ENCODE results near the gene TTYH3.
"Not testable (repeated sequence)": the region's sequence is repeated elsewhere in the genome, so short reads cannot be mapped to it uniquely, and the experiment has no call there.

Gene TTYH3

GRCh38 chr7:2689951-2690705, 58.3 kb downstream of the TTYH3 start:
- no peak for DNase-seq

DNA sequence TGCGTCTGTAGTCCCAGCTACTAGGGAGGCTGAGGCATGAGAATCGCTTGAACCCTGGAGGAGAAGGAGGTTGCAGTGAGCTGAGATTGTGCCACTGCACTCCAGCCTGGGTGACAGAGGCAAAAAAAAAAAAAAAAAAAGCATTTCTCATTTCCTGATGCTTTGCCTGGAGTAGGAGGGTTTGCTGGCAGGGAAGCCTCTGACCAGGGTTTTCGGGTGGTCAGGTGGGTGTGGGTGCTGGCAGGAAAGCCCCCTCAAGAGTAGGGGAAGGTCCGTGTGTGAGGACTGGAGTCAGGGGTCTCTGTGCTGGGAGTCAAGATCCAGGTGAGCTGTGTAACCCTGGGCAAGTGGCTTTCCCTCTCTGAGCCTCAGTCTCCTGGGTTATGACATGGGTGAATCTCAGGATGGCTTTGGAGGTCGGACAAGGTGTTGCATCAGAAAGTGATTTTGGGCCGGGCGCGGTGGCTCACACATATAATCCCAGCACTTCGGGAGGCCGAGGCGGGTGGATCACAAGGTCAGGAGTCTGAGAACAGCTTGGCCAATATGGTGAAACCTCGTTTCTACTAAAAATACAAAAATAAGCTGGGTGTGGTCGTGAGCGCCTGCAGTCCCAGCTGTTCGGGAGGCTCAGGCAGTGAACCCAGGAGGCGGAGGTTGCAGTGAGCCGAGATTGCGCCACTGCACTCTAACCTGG, 59.4 kb downstream of the TTYH3 start:
- no peak for DNase-seq

GRCh38 chr7:2691932-2692439, 60.2 kb downstream of the TTYH3 start:
- DNase-seq: not testable (repeated sequence)

GRCh38 chr7:2692543-2692942, 60.8 kb downstream of the TTYH3 start:
- DNase-seq: no peak

DNA sequence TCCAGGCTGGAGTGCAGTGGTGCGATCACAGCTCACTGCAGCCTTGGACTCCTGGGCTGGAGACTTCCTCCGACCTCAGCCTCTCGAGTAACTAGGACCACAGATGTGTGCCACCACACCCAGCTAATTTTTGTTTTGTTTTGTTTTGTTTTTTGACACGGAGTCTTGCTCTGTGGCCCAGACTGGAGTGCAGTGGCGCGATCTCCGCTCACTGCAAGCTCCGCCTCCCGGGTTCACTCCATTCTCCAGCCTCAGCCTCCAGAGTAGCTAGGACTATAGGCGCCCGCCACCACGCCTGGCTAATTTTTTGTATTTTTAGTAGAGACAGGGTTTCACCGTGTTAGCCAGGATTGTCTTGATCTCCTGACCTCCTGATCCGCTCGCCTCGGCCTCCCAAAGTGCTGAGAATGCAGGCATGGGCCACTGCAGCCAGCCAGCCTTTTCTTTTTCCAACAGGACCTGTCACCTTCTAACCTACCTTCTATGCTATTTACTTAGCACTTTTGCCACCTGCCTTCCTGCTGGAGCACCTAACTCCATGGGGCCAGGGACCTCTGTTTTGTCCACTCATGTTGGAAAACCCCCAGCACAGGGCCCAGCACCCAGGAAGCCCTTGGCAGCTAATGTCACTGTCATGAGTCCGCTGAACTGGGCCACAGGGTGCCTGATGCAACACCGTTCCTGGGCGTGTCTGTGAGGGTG, 61.8 kb downstream of the TTYH3 start:
- not testable (repeated sequence) for DNase-seq

DNA sequence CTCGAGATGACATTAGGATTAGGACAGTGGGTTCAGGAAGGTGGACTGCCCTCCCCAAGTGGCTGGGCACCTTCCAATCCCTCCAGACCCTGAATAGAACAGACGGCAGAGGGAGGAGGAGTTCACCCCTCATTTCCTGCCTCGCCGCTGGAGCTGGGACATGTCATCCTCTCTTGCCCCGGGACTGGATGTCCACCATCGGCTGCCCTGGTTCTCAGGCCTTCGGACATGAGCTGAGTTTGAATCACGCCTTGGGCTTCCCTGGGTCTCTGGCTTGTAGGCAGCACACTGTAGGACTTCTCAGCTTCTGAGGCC, 62.3 kb downstream of the TTYH3 start:
- not testable (repeated sequence) for DNase-seq

- no peak for DNase-seq
These were observed 66.9 kb downstream of the TTYH3 start for GRCh38 chr7:2698581-2699288.

DNA sequence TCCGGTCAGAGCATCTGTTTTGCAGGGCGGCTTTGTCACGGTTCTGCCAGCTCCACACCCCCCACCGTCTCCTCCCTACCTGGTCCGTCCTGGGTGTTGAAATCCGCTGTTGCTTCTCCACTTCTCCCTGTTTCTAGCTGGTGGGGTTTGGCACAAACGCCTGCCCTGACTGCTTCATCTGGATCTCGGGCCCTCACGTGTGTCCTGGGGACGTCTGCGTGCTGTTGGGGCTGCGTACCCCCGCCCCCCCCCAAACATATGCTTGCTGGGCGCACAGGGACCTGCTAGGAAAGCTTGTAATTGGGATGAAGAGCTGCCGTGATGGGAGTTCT, 67.5 kb downstream of the TTYH3 start:
- DNase-seq: no peak

DNA sequence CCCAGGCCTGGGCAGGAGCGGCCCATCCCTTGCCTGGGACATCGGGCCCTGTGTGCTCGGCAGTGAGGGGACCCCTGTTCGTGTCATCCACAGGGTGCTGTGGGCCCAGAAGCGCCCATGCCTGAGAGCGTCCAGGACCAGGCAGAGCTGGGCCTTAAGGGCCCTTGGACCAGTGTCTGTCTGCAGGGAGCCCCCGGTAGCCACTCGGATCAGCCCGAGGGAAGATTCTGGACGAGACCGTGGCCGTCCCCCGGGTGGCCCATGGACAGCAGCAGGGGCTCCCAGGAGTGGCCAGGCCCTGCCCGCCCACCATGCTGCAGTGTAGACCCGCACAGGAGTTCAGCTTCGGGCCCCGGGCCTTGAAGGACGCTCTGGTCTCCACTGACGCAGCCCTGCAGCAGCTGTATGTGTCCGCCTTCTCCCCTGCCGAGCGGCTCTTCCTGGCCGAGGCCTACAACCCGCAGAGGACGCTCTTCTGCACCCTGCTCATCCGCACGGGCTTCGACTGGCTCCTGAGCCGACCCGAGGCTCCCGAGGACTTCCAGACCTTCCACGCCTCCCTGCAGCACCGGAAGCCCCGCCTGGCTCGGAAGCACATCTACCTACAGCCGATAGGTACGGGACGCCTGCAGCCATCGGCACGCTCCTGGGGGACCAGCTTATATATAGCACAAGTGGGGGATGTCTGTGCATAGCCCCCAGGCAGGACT, 68.5 kb downstream of the TTYH3 start:
- DNase-seq: no peak

DNA sequence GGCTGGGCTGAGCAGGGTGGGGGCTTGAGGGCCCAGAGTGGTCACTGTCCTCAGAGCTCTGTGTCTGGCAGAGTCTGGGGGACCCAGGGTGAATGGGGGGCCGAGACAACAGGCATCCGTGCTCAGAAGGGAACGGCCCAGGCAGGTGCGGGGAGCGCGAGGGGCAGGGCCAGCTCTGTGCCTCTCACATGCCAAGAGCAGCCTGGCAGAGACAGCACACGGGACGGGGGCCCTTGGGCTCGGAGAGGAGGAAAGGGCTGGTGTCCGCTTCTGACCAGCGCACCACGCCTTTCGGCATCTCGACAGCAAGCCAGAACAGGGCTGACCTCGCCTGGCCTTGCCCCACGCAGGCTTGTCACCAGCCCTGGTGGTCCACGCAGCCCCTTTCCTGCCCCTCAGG, 69.6 kb downstream of the TTYH3 start:
- DNase-seq: no peak

GRCh38 chr7:2701832-2702593, 70.2 kb downstream of the TTYH3 start:
- DNase-seq: no peak

DNA sequence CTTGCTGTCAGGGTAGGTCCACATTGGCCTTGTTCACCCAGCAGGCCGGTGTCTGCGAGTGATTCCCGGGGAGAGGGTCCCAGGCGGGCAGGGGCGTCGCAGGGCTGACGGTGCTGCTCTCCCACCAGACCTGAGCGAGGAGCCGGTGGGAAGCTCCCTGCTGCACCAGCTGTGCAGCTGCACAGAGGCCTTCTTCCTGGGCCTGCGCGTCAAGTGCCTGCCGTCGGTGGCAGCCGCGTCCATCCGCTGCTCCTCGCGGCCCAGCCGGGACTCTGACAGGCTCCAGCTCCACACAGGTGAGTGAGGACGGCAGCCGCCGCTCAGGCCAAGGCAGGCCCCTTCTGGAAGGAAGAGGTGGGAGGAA, 70.8 kb downstream of the TTYH3 start:
- DNase-seq: no peak

DNA sequence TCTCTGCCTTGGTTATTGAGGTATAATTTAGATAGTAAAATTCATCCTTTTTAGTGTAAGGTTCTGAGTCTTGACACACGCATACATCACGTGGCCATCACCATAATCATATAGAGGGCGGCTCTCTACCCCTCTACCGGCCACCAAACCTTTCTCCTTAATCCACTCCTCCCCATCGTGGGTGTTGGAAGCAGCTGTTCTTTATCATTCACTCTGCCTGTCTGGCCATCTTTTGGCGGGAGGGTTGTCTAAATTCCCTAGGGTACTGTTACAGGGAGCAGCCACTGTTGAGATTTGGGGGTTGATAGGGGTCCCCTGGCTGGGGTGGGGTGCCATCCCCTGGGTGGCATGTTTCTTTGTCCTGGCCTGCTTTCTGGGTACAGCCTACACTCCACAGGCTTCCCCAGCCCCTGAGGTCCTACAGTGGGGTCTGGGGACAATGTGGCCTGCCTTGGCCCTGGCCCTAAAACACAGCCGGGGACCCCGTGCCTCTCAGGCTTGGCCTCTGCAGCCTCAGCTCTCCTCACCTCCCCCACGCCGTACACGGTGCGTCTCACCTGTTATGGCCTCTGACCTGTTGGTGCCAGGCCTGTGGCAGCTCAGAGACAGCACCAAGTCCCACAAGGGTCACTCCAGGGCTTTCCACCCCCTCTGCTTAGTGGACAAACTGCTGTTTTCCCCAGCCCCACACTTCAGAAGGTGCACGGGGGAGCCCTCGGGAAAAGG, 73.7 kb downstream of the TTYH3 start:
- DNase-seq: no peak

DNA sequence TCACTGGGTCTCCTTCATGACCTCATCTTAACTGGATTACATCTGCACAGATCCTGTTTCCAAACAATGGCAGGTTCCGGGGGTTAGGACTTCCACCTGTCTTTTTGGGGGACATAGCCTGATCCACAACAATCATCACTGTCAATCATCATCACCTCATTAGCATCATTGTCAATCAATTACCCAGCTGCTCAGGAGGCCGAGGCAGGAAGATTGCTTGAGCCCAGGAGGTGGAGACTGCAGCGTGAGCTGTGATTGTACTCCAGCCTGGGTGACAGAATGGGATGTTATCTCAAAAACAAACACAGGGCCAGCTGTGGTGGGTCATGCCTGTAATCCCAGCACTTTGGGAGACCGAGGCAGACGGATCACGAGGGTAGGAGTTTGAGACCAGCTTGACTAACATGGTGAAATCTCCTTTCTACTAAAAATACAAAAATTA, 74.9 kb downstream of the TTYH3 start:
- no peak for DNase-seq

- DNase-seq: no peak
These were observed 75.7 kb downstream of the TTYH3 start for GRCh38 chr7:2707481-2707880.

DNA sequence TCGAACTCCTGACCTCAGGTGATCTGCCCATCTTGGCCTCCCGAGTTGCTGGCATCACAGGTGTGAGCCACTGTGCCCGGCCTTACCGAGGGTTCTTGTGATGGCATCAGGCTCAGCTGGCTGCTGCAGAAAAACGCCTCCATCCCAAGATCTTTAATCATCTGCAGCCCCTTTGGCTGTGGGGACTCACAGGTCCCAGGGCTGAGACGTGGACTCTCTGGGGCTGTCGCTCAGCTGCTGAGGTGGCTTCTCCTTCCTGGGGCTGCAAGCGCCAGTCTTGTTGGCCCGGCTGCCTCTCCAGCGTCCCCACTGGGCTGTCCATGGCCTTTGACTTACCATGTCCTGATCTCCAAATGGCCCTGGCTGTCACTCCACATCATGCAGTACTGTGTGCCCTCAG, 76.3 kb downstream of the TTYH3 start:
- DNase-seq: no peak

GRCh38 chr7:2708547-2709310, 76.9 kb downstream of the TTYH3 start:
- no peak for DNase-seq

GRCh38 chr7:2709553-2710285, 77.9 kb downstream of the TTYH3 start:
- DNase-seq: peak; percentile 93

DNA sequence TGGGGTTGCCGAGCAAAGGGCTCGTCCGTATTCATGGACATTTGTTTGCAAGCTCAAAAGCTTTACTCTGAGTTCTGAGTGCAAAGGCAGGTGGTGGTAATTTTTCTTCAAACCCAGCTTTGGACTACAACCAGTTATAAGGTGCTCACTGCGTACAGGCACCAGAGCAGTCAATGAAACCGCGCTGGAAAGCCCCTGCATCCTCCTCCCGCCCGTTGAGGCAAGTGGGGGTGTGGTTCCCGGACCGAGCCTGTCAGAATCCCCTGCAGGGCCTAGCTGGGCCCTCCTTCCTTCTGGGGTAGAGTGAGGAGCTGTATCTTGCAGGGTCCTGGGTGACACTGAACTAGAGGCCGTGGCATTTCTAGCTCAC, 78.5 kb downstream of the TTYH3 start:
- no peak for DNase-seq
